Endometrium (tissue), 2 donors: Measurements from ENCODE around the gene HHLA2.
A peak's percentile ranks its signal among the peaks of the same experiment; 100 is the strongest.

Source experiments
- FAIRE-seq: peaks from 2 replicates; lab custom pipeline; 2012; peaks lifted over from hg19 to GRCh38; lab: Jason Lieb, UNC
- donor health status: control.
- donor health status: control.

HHLA2 gene

GRCh38 chr3:108393128-108393900 is 97.0 kb downstream of the HHLA2 start:
- FAIRE-seq: no peak

GRCh38 chr3:108394016-108394415 is 97.7 kb downstream of the HHLA2 start:
- FAIRE-seq: no peak

- no peak for FAIRE-seq
Measured at GRCh38 chr3:108394563-108394962, 98.2 kb downstream of the HHLA2 start.

GRCh38 chr3:108396336-108396735 is 100.0 kb downstream of the HHLA2 start:
- FAIRE-seq: no peak

GRCh38 chr3:108398510-108398909 is 102.2 kb downstream of the HHLA2 start:
- FAIRE-seq: no peak

GRCh38 chr3:108401836-108402235 is 105.5 kb downstream of the HHLA2 start:
- FAIRE-seq: no peak

- FAIRE-seq: no peak
Measured at GRCh38 chr3:108403198-108403597, 106.8 kb downstream of the HHLA2 start.

GRCh38 chr3:108403686-108404345 is 107.5 kb downstream of the HHLA2 start:
- FAIRE-seq: no peak

GRCh38 chr3:108404368-108404767 is 108.0 kb downstream of the HHLA2 start:
- no peak for FAIRE-seq

GRCh38 chr3:108406063-108406660 is 109.8 kb downstream of the HHLA2 start:
- FAIRE-seq: no peak

GRCh38 chr3:108406661-108407206 is 110.4 kb downstream of the HHLA2 start:
- FAIRE-seq: peak; percentile 45

- no peak for FAIRE-seq
Measured at GRCh38 chr3:108407886-108408285, 111.5 kb downstream of the HHLA2 start.

- FAIRE-seq: no peak
Measured at GRCh38 chr3:108408883-108409799, 112.8 kb downstream of the HHLA2 start.

- no peak for FAIRE-seq
Measured at GRCh38 chr3:108409800-108410178, 113.4 kb downstream of the HHLA2 start.

- FAIRE-seq: no peak
Measured at GRCh38 chr3:108410531-108410984, 114.2 kb downstream of the HHLA2 start.

- no peak for FAIRE-seq
Measured at GRCh38 chr3:108412121-108412750, 115.9 kb downstream of the HHLA2 start.

GRCh38 chr3:108414007-108414406 is 117.7 kb downstream of the HHLA2 start:
- no peak for FAIRE-seq

GRCh38 chr3:108415661-108416060 is 119.3 kb downstream of the HHLA2 start:
- no peak for FAIRE-seq

- no peak for FAIRE-seq
Measured at GRCh38 chr3:108416111-108416869, 119.9 kb downstream of the HHLA2 start.

- FAIRE-seq: no peak
Measured at GRCh38 chr3:108420926-108421325, 124.6 kb downstream of the HHLA2 start.
